ENCODE results near the gene NEURL1B. TPM values are rescaled to one million over a fixed set of nuclear protein-coding genes. Genes with fewer than 3 reads are reported as not detected.

Gene NEURL1B
- total RNA-seq, 2 experiments from 2014 or later = 0.32 to 0.57 TPM

DNA sequence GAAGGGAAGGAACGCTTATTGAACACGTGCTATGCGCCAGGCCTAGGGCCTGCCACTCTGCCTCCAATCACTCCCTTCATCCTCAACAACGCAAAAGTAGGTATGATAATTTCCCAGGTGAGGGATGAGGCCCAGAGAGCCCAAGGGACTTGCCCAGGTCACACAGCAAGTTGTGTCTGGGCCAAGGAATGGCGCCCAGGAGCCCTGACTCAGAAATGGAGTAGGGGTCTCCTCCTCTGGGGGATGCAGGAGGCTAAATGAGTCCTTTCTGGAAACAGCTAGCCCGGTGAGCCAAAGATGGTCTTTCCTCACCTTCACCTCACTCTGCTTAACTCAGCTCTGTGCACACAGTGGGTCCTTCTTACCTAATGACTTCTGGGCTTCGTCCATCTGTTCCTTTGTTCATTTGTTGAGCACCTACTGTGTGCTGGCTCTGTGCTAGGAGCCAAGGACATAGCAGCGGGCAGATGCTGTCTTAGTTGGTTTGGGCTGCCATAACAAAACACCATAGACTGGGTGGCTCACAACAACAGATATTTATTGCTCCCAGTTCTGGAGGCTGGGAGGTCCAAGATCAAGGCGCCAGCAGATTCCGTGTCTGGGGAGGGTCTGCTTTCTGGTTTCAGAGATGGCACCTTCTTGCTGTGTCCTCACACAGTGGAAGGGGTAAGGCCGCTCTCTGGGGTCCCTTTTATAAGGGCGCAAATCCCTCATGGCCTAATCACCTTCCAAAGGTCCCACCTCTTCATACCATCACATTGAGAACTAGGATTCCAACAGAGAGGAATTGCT is 22.3 kb upstream of the NEURL1B start:
- ChIA-PET POLR2A (interaction anchor here (0.6 to 0.9 kb wide), 3 partner anchors 63 to 1115 kb away, joined by 3 to 6 read pairs (median 3); no protein-coding TSS in a partner anchor), CTCF (ENCODE audit: unreplicated experiment) (no interaction called here)
- H3K79me2 ChIP-seq (ENCODE audit: insufficient read depth, low read depth, low read length) = no peaks in the 10 kb centered on the region
- H4K20me1 ChIP-seq (ENCODE audit: insufficient read depth, low read length) = no peaks in the 10 kb centered on the region
- no peak for DNase-seq (ENCODE audit: low spot score)
- no peaks in the 10 kb centered on the region for H3K9me3 ChIP-seq (ENCODE audit: low read length)
- no peak overlapping the region for H3K4me3 ChIP-seq (ENCODE audit: low read depth, low read length, poor library complexity, severe bottlenecking)
- H2AFZ ChIP-seq (ENCODE audit: low read length) = no peak overlapping the region
- intact Hi-C loops (cut with micrococcal nuclease; ENCODE audit: unreplicated experiment) = no loop called here
- no peak overlapping the region for H3K27ac ChIP-seq (ENCODE audit: low read depth, low read length, poor library complexity, severe bottlenecking)
- H3K4me1 ChIP-seq (ENCODE audit: insufficient read depth, low read length, poor library complexity, severe bottlenecking) = no peaks in the 10 kb centered on the region
- no TSS peak for BruUV-seq (replicated peaks)
- H3K36me3 ChIP-seq (ENCODE audit: insufficient read depth, low read length) = no peaks in the 10 kb centered on the region
- H3K4me2 ChIP-seq (ENCODE audit: low read length) = no peak overlapping the region
- no peaks in the 10 kb centered on the region for H3K9me2 ChIP-seq (ENCODE audit: insufficient read depth, low read length)
- no peak for TF ChIP-seq EZH2phosphoT487 (IDR thresholded peaks at IDR 0.05; ENCODE audit: borderline replicate concordance, low read depth, low read length)
- TF ChIP-seq, protein P1, sequence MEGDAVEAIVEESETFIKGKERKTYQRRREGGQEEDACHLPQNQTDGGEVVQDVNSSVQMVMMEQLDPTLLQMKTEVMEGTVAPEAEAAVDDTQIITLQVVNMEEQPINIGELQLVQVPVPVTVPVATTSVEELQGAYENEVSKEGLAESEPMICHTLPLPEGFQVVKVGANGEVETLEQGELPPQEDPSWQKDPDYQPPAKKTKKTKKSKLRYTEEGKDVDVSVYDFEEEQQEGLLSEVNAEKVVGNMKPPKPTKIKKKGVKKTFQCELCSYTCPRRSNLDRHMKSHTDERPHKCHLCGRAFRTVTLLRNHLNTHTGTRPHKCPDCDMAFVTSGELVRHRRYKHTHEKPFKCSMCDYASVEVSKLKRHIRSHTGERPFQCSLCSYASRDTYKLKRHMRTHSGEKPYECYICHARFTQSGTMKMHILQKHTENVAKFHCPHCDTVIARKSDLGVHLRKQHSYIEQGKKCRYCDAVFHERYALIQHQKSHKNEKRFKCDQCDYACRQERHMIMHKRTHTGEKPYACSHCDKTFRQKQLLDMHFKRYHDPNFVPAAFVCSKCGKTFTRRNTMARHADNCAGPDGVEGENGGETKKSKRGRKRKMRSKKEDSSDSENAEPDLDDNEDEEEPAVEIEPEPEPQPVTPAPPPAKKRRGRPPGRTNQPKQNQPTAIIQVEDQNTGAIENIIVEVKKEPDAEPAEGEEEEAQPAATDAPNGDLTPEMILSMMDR (conservative IDR thresholded peaks at IDR 0.05; ENCODE audit: low read length) = no peak

GRCh38 chr5:172620506-172620905 is 20.6 kb upstream of the NEURL1B start:
- intact Hi-C loops (cut with micrococcal nuclease; ENCODE audit: unreplicated experiment) = no loop called here
- H3K4me1 ChIP-seq (ENCODE audit: insufficient read depth, low read length, poor library complexity, severe bottlenecking) = no peaks in the 10 kb centered on the region
- BruUV-seq (replicated peaks) = no TSS peak
- H3K4me3 ChIP-seq (ENCODE audit: low read depth, low read length, poor library complexity, severe bottlenecking) = no peak overlapping the region
- H2AFZ ChIP-seq (ENCODE audit: low read length) = no peak overlapping the region
- no peaks in the 10 kb centered on the region for H4K20me1 ChIP-seq (ENCODE audit: insufficient read depth, low read length)
- no peaks in the 10 kb centered on the region for H3K79me2 ChIP-seq (ENCODE audit: insufficient read depth, low read depth, low read length)
- no peak overlapping the region for H3K4me2 ChIP-seq (ENCODE audit: low read length)
- no peaks in the 10 kb centered on the region for H3K9me2 ChIP-seq (ENCODE audit: insufficient read depth, low read length)
- no peak overlapping the region for H3K27ac ChIP-seq (ENCODE audit: low read depth, low read length, poor library complexity, severe bottlenecking)
- no peaks in the 10 kb centered on the region for H3K9me3 ChIP-seq (ENCODE audit: low read length)
- POLR2A ChIA-PET = interaction anchor here (0.6 kb wide), 1 partner anchor 1333 kb away, joined by 6 read pairs; no protein-coding TSS in a partner anchor
- DNase-seq (ENCODE audit: low spot score) = no peak
- CTCF ChIA-PET (ENCODE audit: unreplicated experiment) = no interaction called here
- no peaks in the 10 kb centered on the region for H3K36me3 ChIP-seq (ENCODE audit: insufficient read depth, low read length)
- TF ChIP-seq, protein P1 (conservative IDR thresholded peaks at IDR 0.05; ENCODE audit: low read length) = no peak
- no peak for TF ChIP-seq EZH2phosphoT487 (IDR thresholded peaks at IDR 0.05; ENCODE audit: borderline replicate concordance, low read depth, low read length)
